MM.1S (cell line): ENCODE data around the gene ATPAF2.

Experiments
- CTCF ChIP-seq: fragments of 300-600 bp; sonication (generic); IDR thresholded peaks from 2 replicates; pipeline ENCODE4 v1.5.1; 2016; ENCODE audit warnings: antibody characterized with exemption, low read length, mixed read lengths
- EZH2 ChIP-seq: fragments of 300-600 bp; sonication (generic); optimal IDR thresholded peaks from 2 replicates; pipeline ENCODE3; 2017; ENCODE audit warnings: low read depth, mild to moderate bottlenecking, antibody characterized with exemption, low read length, mixed read lengths
- EZH2phosphoT487 ChIP-seq: fragments of 300-600 bp; sonication (generic); IDR thresholded peaks from 2 replicates; pipeline ENCODE4 v1.6.1; 2018; ENCODE audit warnings: antibody characterized with exemption, low read length

GRCh38 chr17:17993852-17994251 lies 45.1 kb downstream of the ATPAF2 start:
- TF ChIP-seq CTCF (no peak), EZH2phosphoT487 (no peak), EZH2 (no peak)
